Stimulated activated naive CD4-positive, alpha-beta T cell treated with Interleukin-2 at 50 U/mL for 16 hours (primary cell): ENCODE results near the gene STK17B.

Experiments
- DNase-seq: peaks from one replicate; lab custom pipeline; 2025; lab: John Stamatoyannopoulos, UW

Gene STK17B

GRCh38 chr2:196183528-196184231 is 12.3 kb upstream of the STK17B start:
- DNase-seq, result no peak

- DNase-seq, result no peak
These were observed 11.7 kb upstream of the STK17B start for GRCh38 chr2:196183172-196183473.

- DNase-seq, result no peak
These were observed 11.2 kb upstream of the STK17B start for GRCh38 chr2:196182439-196183171.

- no peak for DNase-seq
These were observed 10.1 kb upstream of the STK17B start for GRCh38 chr2:196181484-196181883.

- no peak for DNase-seq
These were observed 5.7 kb upstream of the STK17B start for GRCh38 chr2:196177124-196177523.

GRCh38 chr2:196176142-196176738 is 4.9 kb upstream of the STK17B start:
- DNase-seq, result peak; percentile 74

GRCh38 chr2:196174404-196174803 is 3.0 kb upstream of the STK17B start:
- DNase-seq, result no peak

- DNase-seq, result no peak
These were observed 2.1 kb upstream of the STK17B start for GRCh38 chr2:196173505-196173904.

GRCh38 chr2:196172951-196173350 is 1.6 kb upstream of the STK17B start:
- no peak for DNase-seq

GRCh38 chr2:196171946-196172345 is 568 bp upstream of the STK17B start:
- no peak for DNase-seq

GRCh38 chr2:196170606-196171247 is 651 bp downstream of the STK17B start:
- DNase-seq, result no peak

- peak; percentile 38 for DNase-seq
These were observed 1.2 kb downstream of the STK17B start for GRCh38 chr2:196170213-196170605.

- DNase-seq, result no peak
These were observed 1.9 kb downstream of the STK17B start for GRCh38 chr2:196169516-196169915.

- no peak for DNase-seq
These were observed 3.2 kb downstream of the STK17B start for GRCh38 chr2:196168181-196168580.

- no peak for DNase-seq
These were observed 3.7 kb downstream of the STK17B start for GRCh38 chr2:196167666-196168065.

- DNase-seq, result no peak
These were observed 4.5 kb downstream of the STK17B start for GRCh38 chr2:196166876-196167275.

GRCh38 chr2:196165016-196165415 is 6.4 kb downstream of the STK17B start:
- no peak for DNase-seq

- DNase-seq, result no peak
These were observed 8.1 kb downstream of the STK17B start for GRCh38 chr2:196163285-196163684.

- no peak for DNase-seq
These were observed 8.7 kb downstream of the STK17B start for GRCh38 chr2:196162586-196163175.

- DNase-seq, result no peak
These were observed 10.4 kb downstream of the STK17B start for GRCh38 chr2:196160946-196161345.

GRCh38 chr2:196160101-196160500 is 11.3 kb downstream of the STK17B start:
- DNase-seq, result peak; percentile 45

- no peak for DNase-seq
These were observed 12.0 kb downstream of the STK17B start for GRCh38 chr2:196159221-196159892.
